Karpas-422 (cell line): ENCODE results near the gene EBLN2. TPM values are rescaled to one million over a fixed set of nuclear protein-coding genes. Genes with fewer than 3 reads are reported as not detected.

ENCODE experiments used
- DNase-seq: peaks from one replicate; pipeline ENCODE4 v3.0.0-alpha.2; 2015
- H2AFZ ChIP-seq: fragments of 200-600 bp; sonication (generic); 2 replicates; pipeline ENCODE4 v1.6.1; 2014; ENCODE audit warnings: antibody characterized with exemption, low read length, mixed read lengths
- H3K27ac ChIP-seq: fragments of 200-600 bp; sonication (generic); 2 replicates; pipeline ENCODE4 v1.5.1; 2014; ENCODE audit warnings: mild to moderate bottlenecking, low read length, moderate library complexity
- H3K27me3 ChIP-seq: fragments of 200-600 bp; sonication (generic); 2 replicates; pipeline ENCODE4 v1.6.1; 2014; ENCODE audit warnings: low read length, mixed read lengths
- H3K36me3 ChIP-seq: fragments of 200-600 bp; sonication (generic); 2 replicates; pipeline ENCODE4 v1.6.1; 2014; ENCODE audit warnings: low read length, mixed read lengths; ENCODE audit not compliant: insufficient read depth
- H3K4me1 ChIP-seq: fragments of 200-600 bp; sonication (generic); 2 replicates; pipeline ENCODE4 v1.6.1; 2014; ENCODE audit warnings: mild to moderate bottlenecking, low read length, mixed read lengths
- H3K4me2 ChIP-seq: fragments of 200-600 bp; sonication (generic); 2 replicates; pipeline ENCODE4 v1.6.1; 2014; ENCODE audit warnings: low read length, low read depth, mild to moderate bottlenecking; ENCODE audit not compliant: poor library complexity, severe bottlenecking
- H3K4me3 ChIP-seq: fragments of 200-600 bp; sonication (generic); 2 replicates; pipeline ENCODE4 v1.5.1; 2014; ENCODE audit warnings: mild to moderate bottlenecking, antibody characterized with exemption, low read length, mixed read lengths
- H3K79me2 ChIP-seq: fragments of 200-600 bp; sonication (generic); 2 replicates; pipeline ENCODE4 v1.6.1; 2014; ENCODE audit warnings: mild to moderate bottlenecking, low read length, mixed read lengths
- H3K9ac ChIP-seq: fragments of 200-600 bp; sonication (generic); 2 replicates; pipeline ENCODE4 v1.6.0; 2014; ENCODE audit warnings: low read length
- H3K9me2 ChIP-seq: fragments of 200-600 bp; sonication (generic), shearing (Covaris generic); replicated peaks from 2 replicates; pipeline ENCODE4 v1.6.0; 2014; ENCODE audit warnings: mild to moderate bottlenecking, low read length, moderate library complexity; ENCODE audit not compliant: insufficient read depth
- H3K9me3 ChIP-seq: fragments of 300-700, 200-600 bp; sonication (generic); 2 replicates; pipeline ENCODE4 v1.6.1; 2014; ENCODE audit warnings: low read length, mixed read lengths
- H4K20me1 ChIP-seq: fragments of 200-600 bp; sonication (generic); 2 replicates; pipeline ENCODE4 v1.6.1; 2014; ENCODE audit warnings: mild to moderate bottlenecking, antibody characterized with exemption, low read length, low read depth; ENCODE audit not compliant: insufficient read depth
- total RNA-seq: library from RNA; depleted of rRNA; stranded (reverse); fragments of >200 nt; shearing (Covaris generic); gene quantifications from 2 replicates; pipeline ENCODE4 v1.2.3, GENCODE V29; 2014; ENCODE audit warnings: low replicate concordance

EBLN2 gene
- total RNA-seq, 1 experiment from 2014 or later, result 5.2 TPM

DNA sequence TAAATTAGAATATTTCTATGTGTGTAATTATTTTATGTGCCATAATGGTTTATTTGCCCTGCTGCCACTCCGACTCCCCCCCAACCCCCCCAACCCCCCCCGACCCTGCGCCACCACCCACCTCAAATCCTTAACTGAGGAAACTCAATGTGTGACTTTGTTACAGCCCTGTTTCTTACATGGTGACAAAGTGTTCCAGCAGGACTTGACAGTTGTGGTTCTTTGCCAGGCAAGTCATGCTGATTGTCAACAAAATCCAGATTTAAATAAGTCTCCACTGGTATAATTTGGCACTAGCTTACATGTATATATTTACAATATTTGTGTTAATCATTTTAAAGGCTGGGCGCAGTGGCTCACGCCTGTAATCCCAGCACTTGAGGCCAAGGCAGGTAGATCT is 7.7 kb downstream of the EBLN2 start:
- Histone ChIP-seq H3K79me2 (no peaks in the 10 kb centered on the region), H3K36me3 (peaks cover 17% of the 10 kb centered on the region; the same call in 1 of the 2 replicates), H3K9ac (no peak overlapping the region), H3K9me3 (no peaks in the 10 kb centered on the region), H3K4me2 (no peak overlapping the region), H3K27ac (no peak overlapping the region), H2AFZ (no peak overlapping the region), H4K20me1 (no peaks in the 10 kb centered on the region), H3K27me3 (no peaks in the 10 kb centered on the region), H3K4me3 (no peak overlapping the region), H3K4me1 (no peaks in the 10 kb centered on the region), H3K9me2 (no peaks in the 10 kb centered on the region)
- DNase-seq, result no peak

- H3K36me3 ChIP-seq, result peaks cover 15% of the 10 kb centered on the region; the same call in 1 of the 2 replicates
- H2AFZ ChIP-seq, result no peak overlapping the region
- no peaks in the 10 kb centered on the region for H3K79me2 ChIP-seq
- H3K4me2 ChIP-seq, result no peak overlapping the region
- H3K27me3 ChIP-seq, result no peaks in the 10 kb centered on the region
- no peak overlapping the region for H3K9ac ChIP-seq
- no peaks in the 10 kb centered on the region for H4K20me1 ChIP-seq
- no peaks in the 10 kb centered on the region for H3K9me2 ChIP-seq
- H3K4me1 ChIP-seq, result no peaks in the 10 kb centered on the region
- no peaks in the 10 kb centered on the region for H3K9me3 ChIP-seq
- no peak overlapping the region for H3K4me3 ChIP-seq
- no peak overlapping the region for H3K27ac ChIP-seq
- no peak for DNase-seq
These were observed 8.5 kb downstream of the EBLN2 start for GRCh38 chr3:73069775-73070444.

DNA sequence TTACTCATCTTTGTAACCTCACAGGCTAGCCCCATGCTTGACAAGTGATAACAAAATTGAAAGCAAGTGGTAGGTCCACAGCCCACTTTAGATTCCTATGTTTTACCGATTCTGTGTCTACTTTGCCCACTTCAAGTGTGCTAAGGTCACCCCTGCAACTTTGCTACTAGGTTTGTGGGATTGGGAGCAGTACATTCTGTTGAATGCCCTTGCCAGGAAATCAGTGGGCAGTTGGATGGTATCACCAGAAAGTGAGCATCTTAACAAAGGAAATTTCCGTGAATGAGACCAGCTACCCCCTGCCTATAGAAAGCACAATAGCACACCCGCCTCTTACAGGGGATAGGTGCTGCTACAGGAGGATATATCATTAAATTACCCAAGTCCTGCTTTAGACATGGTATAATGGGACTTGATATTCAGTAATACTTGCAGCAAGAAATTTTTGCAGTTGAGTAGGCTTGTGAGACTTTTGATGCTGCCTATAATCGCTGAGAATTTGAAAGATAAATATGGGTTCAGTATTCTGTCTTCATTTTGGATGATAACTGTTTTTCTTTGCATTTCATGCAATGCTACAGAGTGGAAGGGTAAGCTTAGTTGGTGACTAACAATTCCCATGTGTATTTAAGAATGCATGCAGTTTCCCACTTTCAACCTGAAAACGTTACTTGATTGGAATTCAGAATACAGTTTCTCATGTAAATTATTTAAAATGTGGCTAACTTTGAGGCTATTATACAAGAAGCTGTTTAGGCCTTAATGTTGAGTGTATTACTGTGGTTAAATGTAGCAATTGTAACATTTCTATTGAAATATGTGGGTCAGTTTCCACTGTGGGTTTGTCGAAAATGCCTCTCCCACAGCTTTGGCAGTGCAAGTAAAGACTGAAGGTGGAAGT is 9.5 kb downstream of the EBLN2 start:
- H3K9ac ChIP-seq, result no peak overlapping the region
- H3K4me2 ChIP-seq, result no peak overlapping the region
- no peaks in the 10 kb centered on the region for H4K20me1 ChIP-seq
- no peaks in the 10 kb centered on the region for H3K79me2 ChIP-seq
- H3K9me2 ChIP-seq, result no peaks in the 10 kb centered on the region
- no peaks in the 10 kb centered on the region for H3K4me1 ChIP-seq
- H3K27me3 ChIP-seq, result no peaks in the 10 kb centered on the region
- H3K27ac ChIP-seq, result no peak overlapping the region
- H3K4me3 ChIP-seq, result no peak overlapping the region
- H3K9me3 ChIP-seq, result no peaks in the 10 kb centered on the region
- peaks cover 12% of the 10 kb centered on the region; the same call in 1 of the 2 replicates for H3K36me3 ChIP-seq
- no peak overlapping the region for H2AFZ ChIP-seq
- no peak for DNase-seq

GRCh38 chr3:73071952-73072351 is 10.5 kb downstream of the EBLN2 start:
- H3K9ac ChIP-seq, result no peak overlapping the region
- no peaks in the 10 kb centered on the region for H3K27me3 ChIP-seq
- H3K36me3 ChIP-seq, result peaks cover 6% of the 10 kb centered on the region; the same call in 1 of the 2 replicates

GRCh38 chr3:73072634-73073033 is 11.2 kb downstream of the EBLN2 start:
- DNase-seq, result no peak
- H3K9ac ChIP-seq, result no peak overlapping the region
- H3K9me3 ChIP-seq, result no peaks in the 10 kb centered on the region
- H4K20me1 ChIP-seq, result no peaks in the 10 kb centered on the region
- no peaks in the 10 kb centered on the region for H3K79me2 ChIP-seq
- H3K27ac ChIP-seq, result no peak overlapping the region
- H3K27me3 ChIP-seq, result no peaks in the 10 kb centered on the region
- no peak overlapping the region for H3K4me3 ChIP-seq
- no peak overlapping the region for H2AFZ ChIP-seq
- no peak overlapping the region for H3K4me2 ChIP-seq
- H3K4me1 ChIP-seq, result no peaks in the 10 kb centered on the region
- H3K36me3 ChIP-seq, result peaks cover 3% of the 10 kb centered on the region; the same call in 1 of the 2 replicates
- H3K9me2 ChIP-seq, result no peaks in the 10 kb centered on the region

More at GRCh38 chr3:73071952-73072351, 10.5 kb downstream of the EBLN2 start:
- Histone ChIP-seq H3K4me2 (no peak overlapping the region), H3K9me2 (no peaks in the 10 kb centered on the region), H3K9me3 (no peaks in the 10 kb centered on the region), H4K20me1 (no peaks in the 10 kb centered on the region), H3K79me2 (no peaks in the 10 kb centered on the region), H3K27ac (no peak overlapping the region), H3K4me3 (no peak overlapping the region), H3K4me1 (no peaks in the 10 kb centered on the region), H2AFZ (no peak overlapping the region)
- DNase-seq, result no peak

DNA sequence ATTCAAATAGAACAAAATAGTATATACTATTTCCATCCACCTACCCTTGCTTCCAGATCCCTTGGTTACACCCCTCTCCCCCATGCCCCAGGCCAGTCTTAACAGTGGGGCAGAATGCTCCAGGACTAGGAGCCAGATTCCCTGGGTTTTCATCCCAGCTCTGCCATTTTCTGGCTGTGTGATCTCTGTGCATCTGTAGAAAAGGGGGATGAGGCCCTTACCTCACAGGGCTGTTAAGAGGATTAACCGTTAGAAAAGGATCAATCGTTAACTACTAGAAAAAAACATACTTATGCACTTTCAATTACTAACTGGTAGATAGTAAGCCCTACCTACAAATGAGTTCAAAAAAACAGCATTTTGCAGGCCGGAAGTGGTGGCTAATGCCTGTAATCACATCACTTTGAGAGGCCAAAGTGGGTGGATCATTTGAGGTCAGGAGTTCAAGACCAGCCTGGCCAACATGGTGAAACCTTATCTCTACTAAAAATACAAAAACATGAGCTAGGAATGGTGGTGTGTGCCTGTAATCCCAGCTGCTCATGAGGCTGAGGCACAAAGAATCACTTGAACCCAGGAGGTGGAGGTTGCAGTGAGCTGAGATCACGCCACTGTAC is 11.7 kb downstream of the EBLN2 start:
- Histone ChIP-seq H2AFZ (no peak overlapping the region), H4K20me1 (no peaks in the 10 kb centered on the region), H3K4me2 (no peak overlapping the region), H3K27ac (no peak overlapping the region), H3K4me1 (no peaks in the 10 kb centered on the region), H3K36me3 (no peaks in the 10 kb centered on the region), H3K9ac (no peak overlapping the region), H3K27me3 (no peaks in the 10 kb centered on the region), H3K9me2 (no peaks in the 10 kb centered on the region), H3K9me3 (no peaks in the 10 kb centered on the region), H3K79me2 (no peaks in the 10 kb centered on the region), H3K4me3 (no peak overlapping the region)
- DNase-seq, result no peak

DNA sequence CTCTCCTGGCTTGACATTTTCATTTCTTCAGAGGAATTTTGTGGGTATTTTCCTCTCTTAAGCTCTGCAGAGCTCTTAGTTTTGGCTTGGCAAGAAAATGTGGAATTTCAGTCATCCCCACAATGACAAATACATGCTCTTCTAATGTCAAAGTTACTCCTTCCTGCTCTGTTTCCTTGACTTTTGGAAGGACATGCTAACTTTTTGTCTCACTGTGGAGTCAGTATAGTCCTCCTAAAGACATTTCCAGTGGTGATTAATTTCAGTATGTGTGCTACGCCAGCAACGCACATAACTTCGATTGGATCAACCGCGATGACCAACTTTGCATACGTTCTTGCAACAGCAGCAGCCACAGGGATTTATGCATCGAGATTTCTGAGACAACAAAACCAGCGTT is 13.3 kb downstream of the EBLN2 start:
- Histone ChIP-seq H3K36me3 (no peaks in the 10 kb centered on the region), H3K79me2 (no peaks in the 10 kb centered on the region), H3K27me3 (no peaks in the 10 kb centered on the region), H3K27ac (no peak overlapping the region), H3K4me3 (no peak overlapping the region), H3K9me2 (no peaks in the 10 kb centered on the region), H3K4me1 (no peaks in the 10 kb centered on the region), H3K9me3 (no peaks in the 10 kb centered on the region), H4K20me1 (no peaks in the 10 kb centered on the region), H3K9ac (no peak overlapping the region), H2AFZ (no peak overlapping the region), H3K4me2 (no peak overlapping the region)
- DNase-seq, result no peak
